HCT116 (cell line): ENCODE measurements around the gene WDR27. TPM values are rescaled to one million over a fixed set of nuclear protein-coding genes. Genes with fewer than 3 reads are reported as not detected.
A peak's percentile ranks its signal among the peaks of the same experiment; 100 is the strongest.
"Not testable (repeated sequence)": the region's sequence is repeated elsewhere in the genome, so short reads cannot be mapped to it uniquely, and the experiment has no call there.

Experiments used
- ATAC-seq: fragments of 200-7000 bp; cut with Tn5 transposase; 2 replicates; pipeline ENCODE4 v1.9.1; 2020; ENCODE audit warnings: mild to moderate bottlenecking, moderate library complexity
- BruUV-seq: library from RNA; stranded (reverse); fragments of 400-500 nt; replicated peaks from 2 replicates; lab custom pipeline; 2021; lab: Mats Ljungman, UMichigan
- CTCF ChIA-PET: fragments of 300-600 bp; sonication (Branson Sonifier 250); formaldehyde crosslinking; loops from one replicate; lab custom pipeline; 2021; ENCODE audit warnings: antibody characterized with exemption; lab: Charles Lee
- POLR2A ChIA-PET: fragments of 300-600, 350-600 bp; sonication (Branson Sonifier 250); formaldehyde crosslinking; loops from one replicate; lab custom pipeline; 2021; ENCODE audit warnings: antibody characterized with exemption; lab: Charles Lee
- RAD21 ChIA-PET, 2 experiments: fragments of 300-600 bp; sonication (Branson Sonifier 250); formaldehyde crosslinking; loops; one replicate each; lab custom pipeline; 2023; ENCODE audit warnings: low total read pairs in 2 of 2; ENCODE audit not compliant: uncharacterized antibody in 2 of 2, unreplicated experiment in 2 of 2, low non-redundant PET in 1 of 2; lab: Charles Lee
- DNase-seq: peaks from one replicate; pipeline ENCODE4 v3.0.0-alpha.2; 2010; ENCODE audit warnings: low read depth, low spot score
- H2AFZ ChIP-seq: fragments of 200-600 bp; shearing (Covaris generic), sonication (generic); 2 replicates; pipeline ENCODE4 v1.6.1; 2017; ENCODE audit warnings: low read depth, mixed run types, mixed read lengths, antibody characterized with exemption, low read length; ENCODE audit not compliant: poor library complexity, severe bottlenecking
- H3K27ac ChIP-seq: 2 replicates; pipeline ENCODE4 v1.5.1; 2012; ENCODE audit warnings: low read depth, low read length
- H3K27me3 ChIP-seq: fragments of 200-600 bp; sonication (generic); 2 replicates; pipeline ENCODE4 v1.6.1; 2016; ENCODE audit warnings: mixed run types, low read length, mixed read lengths; ENCODE audit not compliant: insufficient read depth
- H3K36me3 ChIP-seq, 2 experiments: fragments of 200-500 bp in 1 of 2; fragments of 200-600 bp in 1 of 2; sonication (Bioruptor generic) in 1 of 2; sonication (generic) in 1 of 2; 2 replicates each; pipeline versions ENCODE4 v1.5.1 to v1.6.1; 2014 to 2016; ENCODE audit warnings: low read length in 2 of 2, inconsistent platforms in 1 of 2, mixed read lengths in 1 of 2, mixed run types in 1 of 2; ENCODE audit not compliant: insufficient read depth in 2 of 2, control insufficient read depth in 1 of 2
- H3K4me1 ChIP-seq, 2 experiments: fragments of 200-600 bp in 1 of 2; sonication (generic) in 1 of 2; 2 replicates each; pipeline versions ENCODE4 v1.5.1 to v1.6.1; 2012 to 2017; ENCODE audit warnings: low read length in 2 of 2, inconsistent platforms in 1 of 2, mild to moderate bottlenecking in 1 of 2, mixed read lengths in 1 of 2, mixed run types in 1 of 2, moderate library complexity in 1 of 2; ENCODE audit not compliant: insufficient read depth in 2 of 2, control insufficient read depth in 1 of 2
- H3K4me2 ChIP-seq: fragments of 200-600 bp; sonication (generic); 2 replicates; pipeline ENCODE4 v1.6.1; 2017; ENCODE audit warnings: mixed run types, low read length, mixed read lengths
- H3K4me3 ChIP-seq, 2 experiments: fragments of 200-600 bp in 1 of 2; sonication (generic) in 1 of 2; replicated peaks in 1 of 2; 2 replicates each; pipeline ENCODE4 v1.5.1; 2011 to 2016; ENCODE audit warnings: low read length in 2 of 2, control low read depth in 1 of 2, low read depth in 1 of 2, mild to moderate bottlenecking in 1 of 2, mixed read lengths in 1 of 2, mixed run types in 1 of 2
- H3K79me2 ChIP-seq: fragments of 200-600 bp; sonication (generic); 2 replicates; pipeline ENCODE4 v1.6.1; 2017; ENCODE audit warnings: mild to moderate bottlenecking, mixed run types, low read length, moderate library complexity, mixed read lengths; ENCODE audit not compliant: insufficient read depth
- H3K9ac ChIP-seq: fragments of 200-600 bp; sonication (generic); 2 replicates; pipeline ENCODE4 v1.6.1; 2016; ENCODE audit warnings: low read length, mixed read lengths
- H3K9me2 ChIP-seq: fragments of 200-600 bp; sonication (generic), shearing (Covaris generic); 2 replicates; pipeline ENCODE4 v1.6.1; 2017; ENCODE audit warnings: mixed run types, mild to moderate bottlenecking, moderate library complexity; ENCODE audit not compliant: insufficient read depth
- H3K9me3 ChIP-seq, 2 experiments: fragments of 200-500 bp in 1 of 2; fragments of 200-600 bp in 1 of 2; sonication (Bioruptor generic) in 1 of 2; sonication (generic) in 1 of 2; 2 replicates each; pipeline ENCODE4 v1.6.1; 2014 to 2017; ENCODE audit warnings: low read length in 2 of 2, mixed read lengths in 2 of 2, inconsistent platforms in 1 of 2, low read depth in 1 of 2, mild to moderate bottlenecking in 1 of 2, mixed run types in 1 of 2, moderate library complexity in 1 of 2; ENCODE audit not compliant: control insufficient read depth in 1 of 2, insufficient read depth in 1 of 2
- H4K20me1 ChIP-seq: fragments of 200-600 bp; sonication (generic), shearing (Covaris generic); 2 replicates; pipeline ENCODE4 v1.6.1; 2017; ENCODE audit warnings: mixed run types, mild to moderate bottlenecking, moderate library complexity; ENCODE audit not compliant: insufficient read depth
- RAD21 ChIP-seq: IDR thresholded peaks from 2 replicates; pipeline ENCODE4 v1.6.1; 2012; ENCODE audit warnings: low read depth, mild to moderate bottlenecking
- SRF ChIP-seq: IDR thresholded peaks from 2 replicates; pipeline ENCODE4 v1.6.1; 2012; ENCODE audit warnings: low read depth
- ZNF274 ChIP-seq: fragments of 200-500 bp; sonication (Bioruptor generic); IDR thresholded peaks from 2 replicates; pipeline ENCODE4 v1.6.1; 2014; ENCODE audit warnings: mild to moderate bottlenecking, low read depth, low read length, inconsistent platforms
- intact Hi-C: fragments of 100-400 bp; cut with micrococcal nuclease; formaldehyde crosslinking; loops from 2 replicates; pipeline ENCODE4 v1.10.0; 2022
- total RNA-seq: library from RNA; stranded (reverse); gene quantifications from one replicate; pipeline ENCODE4 v1.2.1, GENCODE V29; 2021; ENCODE audit not compliant: unreplicated experiment
- TF ChIP-seq, protein P1 (sequence below), 3 experiments: fragments of 200-600 bp in 1 of 3; sonication (generic) in 1 of 3; IDR thresholded peaks in 2 of 3; conservative IDR thresholded peaks in 1 of 3; 2 replicates each; pipeline ENCODE4 v1.5.1; 2012 to 2017; ENCODE audit warnings: low read depth in 2 of 3, low read length in 2 of 3, antibody characterized with exemption in 1 of 3, borderline replicate concordance in 1 of 3, control low read depth in 1 of 3, mild to moderate bottlenecking in 1 of 3, mixed read lengths in 1 of 3, mixed run types in 1 of 3, moderate library complexity in 1 of 3; ENCODE audit not compliant: insufficient read depth in 1 of 3

Gene WDR27
- total RNA-seq, 1 experiment from 2014 or later: 60.6 TPM

DNA sequence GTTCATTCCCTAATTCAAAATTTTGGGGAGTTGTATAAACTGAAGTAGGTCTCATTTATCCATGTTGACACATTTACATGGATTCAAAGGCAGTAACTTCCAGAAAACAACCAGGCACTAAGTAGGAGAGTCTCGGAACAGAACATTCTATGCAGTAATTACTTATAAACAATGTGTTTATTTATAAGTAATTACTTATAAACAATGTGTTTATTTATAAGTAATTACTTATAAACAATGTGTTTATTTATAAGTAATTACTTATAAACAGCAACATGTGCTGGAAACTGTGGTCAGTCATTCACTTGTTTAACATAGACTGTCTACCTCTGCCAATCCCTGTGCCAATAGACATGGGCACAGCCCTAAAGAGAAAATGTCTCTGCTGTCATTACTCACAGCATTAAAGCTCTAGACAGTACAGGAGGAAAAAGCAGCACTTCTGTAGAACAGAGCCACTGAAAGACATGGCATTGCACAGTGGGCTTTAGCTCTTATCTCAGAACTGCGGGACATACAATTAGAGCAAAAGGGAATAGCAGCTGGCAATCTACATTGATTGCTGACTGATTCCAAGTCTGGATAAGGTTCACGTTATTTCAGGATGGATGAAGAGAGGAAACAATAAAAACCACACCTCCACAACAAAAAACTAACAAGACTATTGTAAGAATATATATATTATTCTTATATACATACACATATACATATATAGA lies 188.2 kb downstream of the WDR27 start (continued):
- TF ChIP-seq, protein P1, sequence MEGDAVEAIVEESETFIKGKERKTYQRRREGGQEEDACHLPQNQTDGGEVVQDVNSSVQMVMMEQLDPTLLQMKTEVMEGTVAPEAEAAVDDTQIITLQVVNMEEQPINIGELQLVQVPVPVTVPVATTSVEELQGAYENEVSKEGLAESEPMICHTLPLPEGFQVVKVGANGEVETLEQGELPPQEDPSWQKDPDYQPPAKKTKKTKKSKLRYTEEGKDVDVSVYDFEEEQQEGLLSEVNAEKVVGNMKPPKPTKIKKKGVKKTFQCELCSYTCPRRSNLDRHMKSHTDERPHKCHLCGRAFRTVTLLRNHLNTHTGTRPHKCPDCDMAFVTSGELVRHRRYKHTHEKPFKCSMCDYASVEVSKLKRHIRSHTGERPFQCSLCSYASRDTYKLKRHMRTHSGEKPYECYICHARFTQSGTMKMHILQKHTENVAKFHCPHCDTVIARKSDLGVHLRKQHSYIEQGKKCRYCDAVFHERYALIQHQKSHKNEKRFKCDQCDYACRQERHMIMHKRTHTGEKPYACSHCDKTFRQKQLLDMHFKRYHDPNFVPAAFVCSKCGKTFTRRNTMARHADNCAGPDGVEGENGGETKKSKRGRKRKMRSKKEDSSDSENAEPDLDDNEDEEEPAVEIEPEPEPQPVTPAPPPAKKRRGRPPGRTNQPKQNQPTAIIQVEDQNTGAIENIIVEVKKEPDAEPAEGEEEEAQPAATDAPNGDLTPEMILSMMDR (IDR thresholded peaks at IDR 0.05 in 2 of 3, conservative IDR thresholded peaks at IDR 0.05 in 1 of 3; ENCODE audit: borderline replicate concordance in 1 of 3, insufficient read depth in 1 of 3, low read depth in 2 of 3, low read length in 2 of 3): no peak

DNA sequence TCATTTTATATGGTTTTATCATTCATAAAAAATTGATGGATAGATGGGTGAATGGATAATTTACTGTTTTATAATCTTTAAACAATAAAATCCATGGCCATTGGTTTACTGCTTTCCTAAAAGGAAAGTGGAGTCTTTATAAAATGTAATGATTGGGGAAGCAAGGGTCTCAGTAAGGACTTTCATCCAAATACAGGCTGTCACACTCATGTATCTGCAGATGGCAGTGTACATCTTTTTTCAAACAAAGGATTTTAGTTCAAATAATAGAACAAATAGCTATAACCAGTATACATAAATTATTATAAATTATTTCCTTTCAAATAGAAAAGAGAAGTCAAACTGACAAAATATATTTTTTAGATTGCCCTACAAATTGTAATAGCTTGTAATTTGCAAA lies 190.0 kb downstream of the WDR27 start:
- POLR2A ChIA-PET, H3K4me3 ChIP-seq, BruUV-seq, H4K20me1 ChIP-seq, ATAC-seq, H3K79me2 ChIP-seq, H3K4me2 ChIP-seq, RAD21 ChIA-PET, H3K4me1 ChIP-seq, H3K9me2 ChIP-seq, H3K36me3 ChIP-seq, H2AFZ ChIP-seq, H3K27ac ChIP-seq, DNase-seq, H3K27me3 ChIP-seq, H3K9ac ChIP-seq, intact Hi-C loops, H3K9me3 ChIP-seq: not testable (repeated sequence)
- peak; percentile 8; the same call in 1 of the 2 replicates for TF ChIP-seq RAD21
- CTCF ChIA-PET: interaction anchor here (1.0 kb wide), 1 partner anchor 1018 kb away, joined by 3 read pairs; no protein-coding TSS in a partner anchor

DNA sequence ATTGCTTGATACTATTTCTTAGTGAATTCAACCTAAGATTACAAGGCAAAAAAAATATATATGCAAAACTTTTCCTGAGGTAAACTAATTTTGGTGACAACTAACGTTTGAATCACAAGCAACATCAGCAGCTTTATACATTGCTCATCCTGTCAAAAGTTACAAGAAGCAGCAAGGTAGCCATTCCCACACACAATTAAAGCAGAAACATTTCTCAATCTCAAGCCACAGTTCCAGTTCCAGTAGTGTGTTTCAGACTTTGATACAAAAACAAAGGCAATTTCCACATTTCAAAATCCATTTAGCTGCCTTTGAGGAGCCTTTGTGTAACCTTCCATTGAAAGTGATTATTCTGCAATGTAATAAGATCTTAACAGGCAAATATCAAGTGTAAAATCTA lies 191.0 kb downstream of the WDR27 start:
- H3K4me3 ChIP-seq: no peak overlapping the region
- BruUV-seq: no TSS peak
- no peak overlapping the region for H3K27ac ChIP-seq
- H2AFZ ChIP-seq: no peak overlapping the region
- no peaks in the 10 kb centered on the region for H3K36me3 ChIP-seq
- ATAC-seq: no peak
- no peaks in the 10 kb centered on the region for H4K20me1 ChIP-seq
- POLR2A ChIA-PET: no interaction called here
- no peaks in the 10 kb centered on the region for H3K4me1 ChIP-seq
- RAD21 ChIA-PET: no interaction called here
- no peaks in the 10 kb centered on the region for H3K79me2 ChIP-seq
- intact Hi-C loops: no loop called here
- no peak for DNase-seq
- no peaks in the 10 kb centered on the region for H3K9me3 ChIP-seq
- H3K9ac ChIP-seq: no peak overlapping the region
- no peaks in the 10 kb centered on the region for H3K27me3 ChIP-seq
- TF ChIP-seq ZNF274 (no peak), SRF (no peak)
- TF ChIP-seq, all 23 proteins: peak for 0
- no peak overlapping the region for H3K4me2 ChIP-seq
- CTCF ChIA-PET: no interaction called here
- no peaks in the 10 kb centered on the region for H3K9me2 ChIP-seq
